GM18907 (cell line): ENCODE results near the gene HEG1.

Experiments
- ATAC-seq: cut with Tn5 transposase; IDR thresholded peaks from one replicate; pipeline ENCODE4 v1.9.1; 2021; ENCODE audit warnings: mild to moderate bottlenecking, moderate library complexity; ENCODE audit not compliant: unreplicated experiment

HEG1 gene

GRCh38 chr3:124923833-124924232 lies 132.0 kb downstream of the HEG1 start:
- no peak for ATAC-seq

DNA sequence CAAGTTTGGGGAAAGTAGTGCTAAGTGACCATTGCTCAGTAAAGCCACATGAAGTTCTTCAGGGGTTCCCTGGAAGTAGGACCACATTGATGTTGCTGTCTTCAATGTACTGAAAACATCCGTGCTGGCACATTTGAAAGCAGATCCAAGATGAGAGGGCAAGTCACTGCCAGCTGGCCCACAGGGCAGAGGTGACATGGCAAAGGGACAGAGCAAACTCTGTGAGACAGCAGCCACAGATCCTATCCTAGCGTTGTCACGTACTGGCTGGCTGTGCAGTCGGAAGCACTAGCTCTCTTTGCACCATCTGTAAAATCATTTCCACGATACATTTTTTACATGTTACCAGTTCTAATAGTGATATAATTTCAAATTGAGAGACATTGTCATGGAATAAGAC lies 135.1 kb downstream of the HEG1 start:
- ATAC-seq = no peak

- no peak for ATAC-seq
Measured at GRCh38 chr3:124919756-124920155, 136.0 kb downstream of the HEG1 start.

GRCh38 chr3:124918524-124918923 lies 137.3 kb downstream of the HEG1 start:
- ATAC-seq = no peak

DNA sequence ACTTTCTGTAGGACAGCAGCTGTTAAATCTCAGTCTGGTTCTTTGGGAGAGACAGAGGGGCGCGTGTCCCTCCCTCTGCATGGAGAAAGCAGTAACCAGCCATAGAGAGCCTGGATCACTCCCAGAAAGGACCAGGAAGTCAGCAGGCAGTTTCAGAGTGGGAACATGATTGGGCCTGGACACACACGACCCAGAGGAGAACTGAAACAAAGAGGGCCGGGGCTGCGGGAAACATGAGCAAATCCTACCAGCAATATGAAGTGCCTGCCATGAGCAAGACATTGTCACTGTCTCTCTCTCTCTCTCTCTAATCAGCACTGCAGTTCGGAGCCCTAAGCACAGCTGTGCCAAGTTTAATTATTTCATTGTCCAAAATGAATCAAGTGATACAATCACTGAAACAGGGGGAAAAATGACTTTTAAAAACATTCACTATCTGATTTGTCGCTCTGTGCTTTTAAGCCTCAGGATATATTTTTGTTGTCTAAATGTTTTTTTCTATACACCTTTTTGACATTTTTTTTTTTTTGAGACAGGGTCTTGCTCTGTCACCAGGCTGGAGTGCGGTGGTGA lies 138.9 kb downstream of the HEG1 start:
- no peak for ATAC-seq
